Stimulated activated CD4-positive, alpha-beta T cell treated with anti-CD3 and anti-CD28 coated beads, Interleukin-4, amount 100 ng/mL, for 48 hours (primary cell): ENCODE data around the gene GNG14.
"Not testable (repeated sequence)": the region's sequence is repeated elsewhere in the genome, so short reads cannot be mapped to it uniquely, and the experiment has no call there.

Experiments used
- DNase-seq, 2 donors: peaks; one replicate each; pipeline ENCODE4 v3.0.0-alpha.2; 2020; ENCODE audit warnings: low read depth in 2 of 2

Gene GNG14

DNA sequence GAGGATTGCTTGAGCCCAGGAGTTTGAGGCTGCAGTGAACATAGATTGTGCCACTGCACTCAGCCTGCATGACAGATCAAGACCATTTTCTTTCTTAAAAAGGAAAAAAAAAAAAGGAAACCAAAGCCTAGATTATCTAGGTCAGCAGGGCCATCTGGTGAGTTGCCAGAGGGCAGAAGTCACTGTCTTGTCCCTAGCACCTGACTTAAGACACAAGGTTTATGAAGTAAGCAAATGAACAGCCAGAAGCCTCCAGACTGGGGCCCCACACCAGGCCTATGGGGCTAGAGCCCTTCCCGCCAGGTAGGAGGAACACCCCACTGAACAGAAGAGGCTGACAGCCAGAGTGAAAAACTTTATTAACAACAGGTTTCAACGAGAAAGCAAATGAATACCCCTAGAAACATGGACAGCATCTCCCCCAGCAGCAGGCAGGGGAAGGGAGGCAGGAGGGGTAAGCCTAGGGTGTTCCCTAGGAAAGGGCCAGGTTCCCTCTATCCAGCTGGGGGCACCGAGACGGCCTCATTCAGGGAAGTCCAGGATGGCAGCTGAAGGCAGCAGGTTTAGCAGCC lies 20.0 kb upstream of the GNG14 start:
- no peak for DNase-seq

DNA sequence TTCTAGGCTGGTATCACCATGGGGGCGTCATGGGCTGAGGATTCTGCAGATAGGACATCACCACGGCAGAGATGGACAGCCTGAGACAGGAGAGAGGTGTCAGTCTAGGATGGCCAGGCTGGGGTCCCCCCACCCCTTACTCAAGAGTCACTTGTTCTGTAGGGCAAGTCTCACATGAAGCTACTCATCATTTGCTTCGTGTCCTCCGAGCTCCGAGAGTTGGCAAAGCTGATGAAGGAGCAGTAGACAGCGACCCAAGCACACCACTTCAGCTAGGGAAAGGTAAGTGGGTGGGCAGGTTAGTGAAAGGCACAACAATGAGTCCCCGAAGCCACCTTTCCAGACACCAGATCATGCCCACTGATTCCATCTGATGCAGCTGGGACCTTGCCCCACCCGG lies 19.5 kb upstream of the GNG14 start:
- DNase-seq: no peak

DNA sequence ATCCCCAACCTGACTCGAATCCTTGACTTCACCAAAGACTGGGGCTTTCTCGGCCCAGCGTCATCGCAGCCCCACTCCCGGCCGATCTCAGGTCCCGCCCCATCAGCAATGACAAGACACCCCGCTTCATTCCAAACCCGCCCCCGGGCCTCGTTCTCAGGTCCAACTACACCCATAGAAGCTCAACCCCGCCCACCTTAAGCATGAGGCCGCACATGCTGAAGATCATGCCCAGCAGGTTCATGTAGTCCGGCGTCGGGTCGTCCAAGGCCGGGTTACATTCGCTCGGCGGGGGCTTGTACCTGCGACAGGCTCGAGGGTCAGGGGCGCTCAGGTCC lies 18.9 kb upstream of the GNG14 start:
- DNase-seq: peak; percentile 46 to 54

DNA sequence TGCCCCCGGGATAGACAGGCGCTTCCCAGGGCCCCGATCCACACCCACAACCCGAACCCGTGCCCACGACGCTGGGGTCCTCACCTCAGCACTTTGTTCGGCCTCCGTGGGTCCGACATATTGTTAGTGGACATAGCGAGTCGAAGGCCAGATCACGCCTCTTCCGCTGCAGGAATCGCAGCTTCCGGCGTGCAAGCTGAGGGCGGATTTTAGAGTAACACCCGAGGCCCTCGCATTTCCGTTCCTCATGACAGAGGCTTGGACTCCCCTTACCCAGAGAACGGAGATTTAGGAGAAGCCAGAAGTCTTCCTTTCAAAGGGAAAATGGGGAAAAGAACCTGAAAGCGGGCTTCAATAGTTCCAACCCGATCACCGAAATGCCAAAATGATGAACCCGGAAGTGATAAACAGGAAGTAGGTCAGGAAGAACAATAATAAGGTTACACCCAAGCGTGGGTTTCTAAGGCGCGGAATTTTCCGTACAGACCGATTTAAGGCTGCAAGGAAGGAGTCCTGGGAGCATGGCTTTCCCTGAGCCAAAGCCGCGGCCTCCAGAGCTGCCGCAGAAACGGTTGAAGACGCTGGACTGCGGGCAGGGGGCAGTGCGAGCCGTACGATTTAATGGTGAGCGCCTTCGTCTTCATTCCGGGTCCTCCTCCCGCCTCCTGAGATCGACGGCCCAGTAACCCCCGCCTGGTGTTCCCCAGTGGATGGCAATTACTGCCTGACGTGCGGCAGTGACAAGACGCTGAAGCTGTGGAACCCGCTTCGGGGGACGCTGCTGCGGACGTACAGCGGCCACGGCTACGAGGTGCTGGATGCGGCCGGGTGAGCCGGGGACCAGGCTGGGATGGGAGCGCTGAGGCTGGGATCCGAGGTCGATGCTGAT lies 18.3 kb upstream of the GNG14 start:
- peak; percentile 70 to 71 for DNase-seq

DNA sequence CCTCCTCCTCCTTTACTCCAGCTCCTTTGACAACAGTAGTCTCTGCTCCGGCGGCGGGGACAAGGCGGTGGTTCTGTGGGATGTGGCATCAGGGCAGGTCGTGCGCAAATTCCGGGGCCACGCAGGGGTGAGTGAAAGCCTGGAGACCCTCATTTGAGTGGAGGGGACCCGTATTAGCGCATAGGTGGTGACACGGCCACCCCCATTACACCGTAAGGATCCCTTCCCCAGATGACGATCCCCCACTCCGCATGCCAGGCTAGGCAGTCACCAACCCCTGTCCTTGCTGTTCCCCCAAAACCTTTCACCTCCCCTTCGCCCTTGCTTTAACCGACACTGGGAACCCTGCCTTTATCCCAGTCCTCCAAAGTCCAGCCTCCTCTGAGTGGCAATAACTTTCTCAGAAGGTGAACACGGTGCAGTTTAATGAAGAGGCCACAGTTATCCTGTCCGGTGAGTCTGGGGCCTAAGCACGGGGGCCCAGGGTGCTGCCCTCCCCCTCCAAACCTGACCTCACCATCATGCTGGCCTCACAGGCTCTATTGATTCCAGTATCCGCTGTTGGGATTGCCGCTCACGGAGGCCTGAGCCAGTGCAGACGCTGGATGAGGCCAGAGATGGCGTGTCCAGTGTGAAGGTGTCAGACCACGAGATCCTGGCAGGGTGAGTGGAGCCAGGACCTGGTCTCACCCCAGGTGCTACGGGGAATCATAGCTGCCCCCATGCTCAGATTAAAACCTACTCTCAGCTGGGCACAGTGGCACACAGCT lies 17.5 kb upstream of the GNG14 start:
- DNase-seq: no peak

DNA sequence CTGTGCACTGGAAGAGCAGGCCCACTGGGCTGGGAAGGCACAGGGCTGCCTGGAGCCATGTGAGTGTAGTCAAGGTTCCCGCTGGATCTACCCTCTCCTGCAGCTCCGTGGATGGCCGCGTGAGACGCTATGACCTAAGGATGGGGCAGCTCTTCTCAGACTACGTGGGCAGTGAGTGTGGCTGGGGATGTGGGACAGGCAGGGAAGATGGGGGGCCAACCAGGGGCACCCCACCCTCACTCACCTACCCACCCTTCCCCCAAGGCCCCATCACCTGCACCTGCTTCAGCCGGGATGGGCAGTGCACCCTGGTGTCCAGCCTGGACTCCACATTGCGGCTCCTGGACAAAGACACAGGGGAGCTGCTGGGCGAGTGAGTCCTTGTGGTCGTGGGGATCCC lies 15.1 kb upstream of the GNG14 start:
- DNase-seq: no peak

DNA sequence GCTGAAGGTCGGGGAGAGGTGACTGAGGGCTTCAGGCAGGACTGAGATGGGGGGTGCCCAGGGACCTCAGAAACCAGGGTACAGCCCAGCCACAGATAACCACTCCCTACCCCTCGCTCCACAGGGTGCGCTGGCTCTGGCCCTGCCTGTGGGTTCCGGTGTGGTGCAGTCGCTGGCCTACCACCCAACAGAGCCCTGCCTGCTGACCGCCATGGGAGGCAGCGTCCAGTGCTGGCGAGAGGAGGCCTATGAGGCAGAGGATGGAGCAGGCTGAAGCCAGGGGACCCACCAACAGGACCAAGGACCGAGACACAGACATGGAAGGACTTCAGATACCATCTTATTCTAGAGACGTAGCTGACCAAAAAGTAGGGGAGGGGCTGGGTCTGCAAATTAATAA lies 12.4 kb upstream of the GNG14 start:
- DNase-seq: no peak

DNA sequence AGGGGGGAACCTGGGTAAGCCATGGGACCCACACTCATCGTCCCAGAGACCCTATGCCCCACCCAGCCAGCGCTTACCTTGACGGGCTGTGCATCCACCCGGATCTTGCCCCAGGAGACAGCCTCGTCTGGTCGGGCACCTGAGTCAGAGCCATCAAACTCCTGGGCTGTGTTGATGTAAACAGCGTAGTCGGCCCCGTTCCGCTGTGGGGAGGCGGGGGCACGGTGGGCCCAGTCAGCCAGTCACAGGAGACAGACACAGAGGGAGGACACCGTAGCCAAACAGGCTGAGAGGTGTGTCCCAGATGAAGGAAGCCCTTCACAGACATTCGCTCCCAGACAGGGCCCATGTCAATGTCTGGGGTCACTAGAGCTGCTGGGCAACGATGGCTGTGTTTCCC lies 11.9 kb upstream of the GNG14 start:
- DNase-seq: no peak

DNA sequence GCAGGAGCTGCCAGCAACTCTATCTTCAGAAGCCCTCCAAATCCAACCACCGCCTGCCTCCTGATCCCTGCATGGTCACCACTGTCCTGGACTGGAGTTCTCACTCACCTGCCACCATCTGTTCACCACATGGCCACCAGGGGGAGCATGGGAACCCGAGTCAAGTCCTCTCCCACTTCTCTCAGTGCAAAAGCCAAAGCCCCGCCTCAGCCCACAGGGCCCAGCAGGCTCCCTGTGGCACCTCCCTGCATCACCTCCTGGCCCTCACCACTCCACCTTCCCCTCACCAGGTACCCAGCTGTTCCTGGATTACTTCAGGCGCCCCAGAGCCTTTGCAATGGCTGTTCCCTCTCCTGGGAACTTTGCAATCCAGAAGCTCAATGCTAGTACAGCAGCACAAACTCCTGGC lies 11.4 kb upstream of the GNG14 start:
- DNase-seq: peak; percentile 88 to 95

DNA sequence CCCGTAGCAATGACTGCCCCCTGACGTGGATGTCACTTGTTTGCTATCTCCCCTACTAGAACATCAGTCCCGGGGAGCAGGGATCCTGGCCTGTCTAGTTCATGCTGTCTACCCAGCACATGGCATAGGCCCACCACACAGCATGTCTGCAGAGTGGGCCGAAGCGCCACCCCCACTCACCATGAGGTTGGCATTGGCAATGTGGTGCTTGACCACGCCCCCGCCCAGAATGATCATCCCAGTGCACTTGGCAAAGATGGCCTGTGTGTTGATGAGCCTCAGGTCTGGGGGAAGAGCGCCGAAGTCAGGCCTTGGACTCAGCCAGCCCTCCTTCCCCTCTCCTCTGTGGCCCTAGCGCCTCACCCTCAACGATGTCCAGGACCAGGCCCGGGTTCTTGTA lies 10.9 kb upstream of the GNG14 start:
- no peak for DNase-seq

DNA sequence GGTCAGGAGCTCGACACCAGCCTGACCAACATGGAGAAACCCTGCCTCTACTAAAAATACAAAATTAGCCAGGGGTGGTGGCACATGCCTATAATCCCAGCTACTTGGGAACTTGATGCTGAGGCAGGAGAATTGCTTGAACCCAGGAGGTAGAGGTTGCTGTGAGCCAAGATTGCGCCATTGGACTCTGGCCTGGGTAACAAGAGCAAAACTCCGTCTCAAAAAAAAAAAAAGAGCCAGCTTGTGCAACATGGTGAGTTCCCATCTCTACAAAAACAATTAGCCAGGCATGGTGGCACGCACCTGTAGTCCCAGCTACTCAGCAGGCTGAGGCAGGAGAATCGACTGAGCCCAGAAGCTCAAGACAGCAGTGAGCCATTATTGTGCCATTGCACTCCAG lies 9.8 kb upstream of the GNG14 start:
- not testable (repeated sequence) for DNase-seq

DNA sequence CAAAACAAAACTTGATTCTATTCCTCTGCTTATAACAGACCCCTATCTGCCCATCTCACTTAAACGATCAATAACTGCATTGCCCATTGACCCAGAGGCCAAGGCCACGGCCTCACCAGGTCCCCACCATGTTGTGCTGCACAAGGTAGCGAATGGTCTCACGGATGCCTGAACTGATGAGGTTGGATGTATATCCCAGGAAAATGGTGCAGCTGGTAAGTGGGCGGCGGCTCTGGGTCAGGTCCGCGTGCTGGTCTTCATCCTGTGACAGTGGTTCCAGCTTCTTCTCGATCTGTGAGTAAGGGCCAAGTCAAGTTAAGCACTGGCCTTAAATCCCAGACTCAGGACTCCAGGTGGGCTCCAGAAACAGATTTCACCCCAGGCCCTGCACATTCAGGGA lies 7.8 kb upstream of the GNG14 start:
- no peak for DNase-seq

DNA sequence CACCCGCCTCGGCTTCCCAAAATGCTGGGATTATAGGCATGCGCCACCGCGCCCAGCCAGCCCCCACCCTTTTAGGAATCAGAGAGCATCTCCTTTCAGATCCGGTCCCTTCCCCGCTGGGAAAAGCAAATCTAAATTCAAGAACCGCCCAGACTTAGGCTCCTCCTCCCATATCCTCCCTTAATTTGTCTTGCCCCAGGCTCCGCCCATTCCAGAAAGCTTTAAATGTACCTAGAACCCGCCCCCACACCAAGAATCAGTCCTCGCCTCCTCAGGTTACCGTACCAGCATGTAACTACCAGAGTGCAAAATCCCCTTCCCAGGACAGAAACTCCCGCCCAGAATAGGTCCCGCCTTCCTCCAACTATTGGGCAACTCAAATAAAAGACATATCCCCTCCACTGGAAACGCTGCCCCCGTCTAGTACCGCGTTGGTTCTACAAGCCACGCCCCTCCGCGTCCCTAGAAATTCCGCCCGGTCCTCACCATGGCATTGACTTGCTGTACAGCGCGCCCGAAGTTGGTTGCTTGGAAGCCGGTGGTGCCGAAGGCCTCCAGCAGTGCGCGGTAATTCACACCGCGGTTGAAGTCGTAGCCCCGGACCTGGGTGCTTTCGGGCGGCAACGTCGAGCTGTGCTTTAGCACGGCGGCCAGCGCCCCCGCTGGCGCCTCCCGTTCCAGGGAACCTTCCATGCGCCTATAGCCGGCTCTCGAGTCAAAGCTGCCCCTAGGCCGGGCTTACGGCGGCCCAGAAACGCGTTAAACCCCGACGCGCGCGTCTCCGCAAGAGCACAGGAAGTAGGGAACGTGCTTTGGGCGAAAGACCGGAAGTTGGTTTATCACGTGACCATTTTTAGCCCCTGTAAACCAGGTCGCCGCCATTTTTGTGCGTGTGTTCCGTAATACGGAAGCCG lies 6.5 kb upstream of the GNG14 start, which contains the start of gene DHPS:
TSS of gene DHPS (minus strand) at position 807 of the 914 bp plus-strand sequence. CDS start at position 693, 114 bp downstream.
- DNase-seq: peak; percentile 85 to 88

DNA sequence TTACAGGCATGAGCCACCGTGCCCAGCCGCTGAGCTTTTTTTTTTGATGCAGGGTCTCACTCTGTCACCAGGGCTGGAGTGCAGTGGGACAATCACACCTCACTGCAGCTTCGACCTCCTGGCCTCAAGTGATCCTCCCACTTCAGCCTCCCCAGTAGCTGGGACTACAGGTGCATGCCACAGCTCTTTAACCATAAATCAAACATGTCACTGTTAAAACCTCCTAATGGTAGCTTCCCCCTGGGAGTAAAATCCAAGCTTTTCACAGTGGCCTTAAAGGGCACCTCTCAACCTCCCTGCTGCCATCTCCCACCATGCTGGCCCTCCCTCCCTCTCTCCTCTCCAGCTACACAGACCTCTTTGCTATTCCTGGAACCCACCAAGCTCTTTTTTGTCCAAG lies 2.0 kb upstream of the GNG14 start:
- no peak for DNase-seq

DNA sequence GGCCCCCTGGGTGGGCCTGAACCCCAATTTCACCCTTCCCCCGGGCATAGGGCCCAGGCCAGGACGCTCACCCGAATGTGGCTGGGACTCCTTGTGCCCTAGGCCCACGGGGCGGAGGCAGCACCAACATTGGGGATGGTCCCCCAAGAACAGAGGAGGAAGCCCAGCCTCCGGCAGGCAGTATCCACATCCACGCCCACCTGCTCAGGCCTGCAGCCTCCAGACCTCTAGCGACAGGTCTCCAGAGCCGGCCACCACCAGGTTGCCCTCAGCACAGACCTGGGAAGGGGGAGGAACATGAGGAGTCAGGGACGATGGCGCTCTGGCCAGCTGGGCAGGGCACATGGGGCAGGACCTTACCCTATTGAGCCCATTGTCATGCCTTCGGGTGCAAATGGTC lies 1.2 kb downstream of the GNG14 start:
- DNase-seq: no peak

DNA sequence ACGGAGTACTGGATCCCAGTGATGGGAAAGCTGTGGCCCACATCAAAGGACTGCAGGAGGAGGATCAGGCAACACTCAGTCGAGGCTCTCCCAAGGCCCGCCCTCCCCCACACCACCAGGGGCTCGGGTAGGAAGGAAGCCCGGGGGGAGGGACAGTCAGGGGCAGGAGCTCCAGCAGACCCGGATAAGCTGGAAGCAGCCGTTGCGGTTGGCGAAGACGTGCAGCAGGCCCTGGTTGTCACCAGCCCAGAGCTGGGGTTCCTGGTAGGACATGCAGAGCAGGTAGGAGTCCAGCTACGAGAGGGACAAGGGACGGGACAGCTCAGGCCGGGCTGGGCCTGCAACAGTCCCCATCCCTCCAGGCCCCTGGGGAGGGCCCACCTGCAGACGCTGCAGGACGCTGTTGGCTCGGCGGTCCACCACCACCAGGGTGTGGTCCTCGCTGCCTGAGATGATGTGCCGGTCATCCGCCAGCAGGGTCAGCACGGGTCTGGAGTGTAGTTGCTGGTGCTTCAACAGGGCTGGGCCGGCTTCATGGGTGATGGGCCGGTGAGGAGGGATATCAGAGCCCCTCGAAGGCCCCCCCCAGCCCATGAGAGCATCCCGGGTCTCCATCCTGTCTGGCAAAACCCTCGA lies 1.9 kb downstream of the GNG14 start:
- DNase-seq: no peak

DNA sequence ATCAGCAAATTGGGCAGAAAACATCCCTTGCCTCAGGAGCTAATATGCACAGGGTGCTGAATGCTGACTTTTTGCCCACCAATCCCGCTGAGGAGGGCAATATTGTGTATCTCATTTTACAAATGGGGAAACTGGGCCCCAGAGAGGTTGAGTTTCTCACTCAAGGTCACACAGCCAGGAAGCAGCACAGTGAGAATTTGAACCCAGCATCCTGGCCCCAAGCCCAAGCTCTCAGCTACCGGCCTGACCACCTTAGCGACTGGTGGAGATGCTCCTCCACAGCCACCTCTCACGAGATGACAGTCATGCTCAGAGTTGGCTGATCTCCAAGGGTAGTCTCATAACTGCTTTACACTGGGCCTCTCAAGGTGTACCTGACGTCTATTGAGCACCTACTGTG lies 5.2 kb downstream of the GNG14 start:
- DNase-seq: no peak

DNA sequence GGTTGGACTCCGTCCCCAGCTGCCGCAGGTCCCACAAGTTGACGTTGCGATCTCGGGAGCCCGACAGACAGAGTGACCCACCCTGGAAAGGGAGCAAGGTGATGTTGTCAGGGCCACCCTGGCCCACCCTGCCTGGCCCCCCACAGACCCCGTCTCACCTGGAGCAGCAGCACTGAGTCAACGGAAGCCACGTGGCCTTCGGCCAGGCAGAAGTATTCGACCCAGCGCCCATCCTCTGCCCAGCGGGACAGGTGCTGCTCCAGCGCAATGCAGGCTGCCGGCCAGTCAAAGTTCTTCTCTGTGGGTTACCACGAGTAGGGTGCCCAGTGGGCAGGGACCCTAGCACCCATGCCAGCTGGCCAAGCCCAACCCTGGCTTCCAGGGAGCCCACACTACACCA lies 6.8 kb downstream of the GNG14 start:
- no peak for DNase-seq

DNA sequence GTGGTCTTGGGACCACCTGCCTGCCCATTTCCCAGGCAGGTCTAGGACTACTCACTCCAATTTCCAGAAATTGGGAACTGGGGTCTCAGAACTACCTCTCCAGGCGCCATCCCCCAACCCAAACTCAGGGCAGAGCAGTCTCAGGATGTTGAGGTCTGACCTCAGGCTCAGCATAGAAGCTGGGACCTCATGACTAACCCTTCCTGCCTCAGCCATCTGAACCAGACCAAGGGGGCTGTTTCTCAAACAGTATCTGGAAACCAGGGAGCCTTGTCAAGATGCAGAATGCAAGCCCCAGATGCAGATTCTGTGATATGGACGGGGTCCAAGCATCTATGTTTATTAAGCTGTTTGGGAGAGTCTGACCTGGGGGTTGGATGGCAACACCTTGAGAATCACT lies 7.3 kb downstream of the GNG14 start:
- DNase-seq: no peak

DNA sequence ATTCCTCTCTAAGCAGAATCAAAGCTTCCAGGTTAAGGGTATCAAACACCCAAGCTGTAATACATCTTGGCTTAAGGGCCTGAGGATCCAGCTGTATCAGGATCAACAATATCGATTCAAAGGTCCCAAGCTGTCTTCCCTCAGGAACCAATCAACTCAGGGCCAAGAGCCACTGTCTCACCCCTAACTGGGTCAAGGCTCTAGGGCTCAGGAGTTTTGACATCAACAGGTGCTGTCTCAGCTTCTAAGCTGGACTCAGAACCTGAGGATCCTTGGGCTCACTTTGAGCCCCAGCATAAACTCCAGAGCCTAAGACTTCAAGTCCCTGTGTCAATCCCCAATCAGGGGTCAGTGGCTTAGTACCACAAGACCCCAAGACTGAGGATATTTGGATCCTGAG lies 7.7 kb downstream of the GNG14 start:
- DNase-seq: no peak

DNA sequence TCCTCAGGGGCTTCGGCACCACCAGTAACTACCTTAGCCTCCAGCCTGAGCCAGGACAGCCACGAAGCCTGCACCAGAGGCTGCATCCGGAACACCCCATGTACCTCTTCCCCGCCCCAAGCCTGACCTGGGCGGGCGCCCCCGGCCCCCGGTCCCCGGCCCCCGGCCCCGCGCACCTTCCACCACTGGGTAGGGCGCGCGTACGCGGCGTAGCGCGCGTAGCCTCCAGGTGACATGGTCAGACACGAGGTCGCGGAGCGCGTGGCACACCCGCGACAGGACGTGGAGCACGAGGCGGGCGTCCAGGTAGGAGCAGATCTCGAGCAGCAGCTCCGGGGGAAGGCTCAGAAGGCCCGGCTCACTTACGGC lies 8.2 kb downstream of the GNG14 start:
- DNase-seq: no peak
